Ishikawa (cell line): ENCODE measurements around the gene KIRREL3.

Experiments used
- EP300 ChIP-seq: IDR thresholded peaks from 2 replicates; pipeline ENCODE4 v1.6.1; 2012; ENCODE audit warnings: borderline replicate concordance
- FOXM1 ChIP-seq: IDR thresholded peaks from 2 replicates; pipeline ENCODE4 v1.6.1; 2012; ENCODE audit warnings: low read depth, borderline replicate concordance
- RAD21 ChIP-seq: IDR thresholded peaks from 2 replicates; pipeline ENCODE4 v1.6.1; 2012; ENCODE audit warnings: low read depth
- TAF1 ChIP-seq: IDR thresholded peaks from 2 replicates; pipeline ENCODE4 v1.6.1; 2012; ENCODE audit warnings: low read depth, mild to moderate bottlenecking
- TEAD4 ChIP-seq: IDR thresholded peaks from 2 replicates; pipeline ENCODE4 v1.6.1; 2012
- YY1 ChIP-seq: IDR thresholded peaks from 2 replicates; pipeline ENCODE4 v1.6.1; 2012; ENCODE audit warnings: low read depth
- ZBTB7A ChIP-seq: IDR thresholded peaks from 2 replicates; pipeline ENCODE4 v1.6.1; 2012; ENCODE audit warnings: low read depth
- TF ChIP-seq, protein P1 (sequence below): IDR thresholded peaks from 2 replicates; pipeline ENCODE4 v1.6.1; 2012
- TF ChIP-seq, protein P2 (sequence below): IDR thresholded peaks from 2 replicates; pipeline ENCODE4 v1.6.1; 2012; ENCODE audit warnings: low read depth, mild to moderate bottlenecking

DNA sequence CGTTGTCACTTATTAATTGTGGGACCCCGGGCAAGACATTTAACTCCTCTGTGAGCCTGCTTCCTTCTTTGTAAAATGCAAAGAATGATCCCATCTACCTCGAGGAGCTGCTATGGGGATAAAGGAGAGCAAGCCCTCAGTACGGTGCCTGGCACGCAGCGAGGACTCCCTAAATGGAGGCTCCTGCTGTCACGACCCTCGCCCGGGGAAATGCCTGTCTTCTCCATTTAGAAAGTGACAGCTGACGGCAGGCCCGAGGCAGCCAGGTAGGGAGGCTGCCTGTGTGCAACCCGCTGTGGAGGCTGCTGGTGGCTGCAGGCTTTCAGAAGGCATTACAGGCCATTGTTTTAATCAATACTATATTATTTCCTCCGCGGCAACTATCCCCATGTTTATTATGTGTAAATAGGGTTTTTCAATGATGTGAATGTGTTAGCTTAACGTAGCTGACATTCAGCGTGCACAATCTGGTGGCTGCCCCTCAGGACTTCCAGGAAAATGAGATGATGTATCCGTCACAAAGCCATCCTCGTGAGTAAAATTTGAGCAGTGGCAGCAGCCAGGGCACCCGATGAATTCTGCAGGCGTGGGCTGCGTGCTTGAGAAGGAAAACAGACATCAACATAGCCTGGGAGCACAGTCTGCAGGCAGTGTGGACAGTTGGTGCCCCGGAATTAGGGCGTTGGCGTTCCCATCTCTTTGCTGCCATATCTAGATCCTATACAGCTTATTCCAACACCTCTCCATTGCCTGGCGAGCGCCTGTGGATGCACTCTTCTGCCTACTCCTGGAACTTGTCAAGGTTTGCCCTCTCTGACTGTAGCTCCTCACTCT is 416.8 kb downstream of the KIRREL3 start:
- no peak for TF ChIP-seq FOXM1
- no peak for TF ChIP-seq ZBTB7A
- TF ChIP-seq YY1, result no peak
- TF ChIP-seq, protein P1, sequence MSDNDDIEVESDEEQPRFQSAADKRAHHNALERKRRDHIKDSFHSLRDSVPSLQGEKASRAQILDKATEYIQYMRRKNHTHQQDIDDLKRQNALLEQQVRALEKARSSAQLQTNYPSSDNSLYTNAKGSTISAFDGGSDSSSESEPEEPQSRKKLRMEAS, result no peak
- no peak for TF ChIP-seq EP300
- TF ChIP-seq RAD21, result no peak
- TF ChIP-seq TAF1, result no peak
- no peak for TF ChIP-seq TEAD4
- TF ChIP-seq, protein P2, sequence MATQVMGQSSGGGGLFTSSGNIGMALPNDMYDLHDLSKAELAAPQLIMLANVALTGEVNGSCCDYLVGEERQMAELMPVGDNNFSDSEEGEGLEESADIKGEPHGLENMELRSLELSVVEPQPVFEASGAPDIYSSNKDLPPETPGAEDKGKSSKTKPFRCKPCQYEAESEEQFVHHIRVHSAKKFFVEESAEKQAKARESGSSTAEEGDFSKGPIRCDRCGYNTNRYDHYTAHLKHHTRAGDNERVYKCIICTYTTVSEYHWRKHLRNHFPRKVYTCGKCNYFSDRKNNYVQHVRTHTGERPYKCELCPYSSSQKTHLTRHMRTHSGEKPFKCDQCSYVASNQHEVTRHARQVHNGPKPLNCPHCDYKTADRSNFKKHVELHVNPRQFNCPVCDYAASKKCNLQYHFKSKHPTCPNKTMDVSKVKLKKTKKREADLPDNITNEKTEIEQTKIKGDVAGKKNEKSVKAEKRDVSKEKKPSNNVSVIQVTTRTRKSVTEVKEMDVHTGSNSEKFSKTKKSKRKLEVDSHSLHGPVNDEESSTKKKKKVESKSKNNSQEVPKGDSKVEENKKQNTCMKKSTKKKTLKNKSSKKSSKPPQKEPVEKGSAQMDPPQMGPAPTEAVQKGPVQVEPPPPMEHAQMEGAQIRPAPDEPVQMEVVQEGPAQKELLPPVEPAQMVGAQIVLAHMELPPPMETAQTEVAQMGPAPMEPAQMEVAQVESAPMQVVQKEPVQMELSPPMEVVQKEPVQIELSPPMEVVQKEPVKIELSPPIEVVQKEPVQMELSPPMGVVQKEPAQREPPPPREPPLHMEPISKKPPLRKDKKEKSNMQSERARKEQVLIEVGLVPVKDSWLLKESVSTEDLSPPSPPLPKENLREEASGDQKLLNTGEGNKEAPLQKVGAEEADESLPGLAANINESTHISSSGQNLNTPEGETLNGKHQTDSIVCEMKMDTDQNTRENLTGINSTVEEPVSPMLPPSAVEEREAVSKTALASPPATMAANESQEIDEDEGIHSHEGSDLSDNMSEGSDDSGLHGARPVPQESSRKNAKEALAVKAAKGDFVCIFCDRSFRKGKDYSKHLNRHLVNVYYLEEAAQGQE, result no peak
